HEK293 (cell line): ENCODE results near the gene KLF7.

Experiments
- CTCF ChIA-PET: fragments of 350-600 bp; formaldehyde crosslinking; extraction: SDS; loops from one replicate; lab custom pipeline; 2021; ENCODE audit warnings: antibody characterized with exemption; lab: Yijun Ruan, JAX
- POLR2A ChIA-PET: fragments of 300-600 bp; formaldehyde crosslinking; extraction: SDS; loops from one replicate; lab custom pipeline; 2020; ENCODE audit warnings: antibody characterized with exemption, inconsistent platforms; lab: Yijun Ruan, JAX
- H3K27ac ChIP-seq: fragments of 200-500 bp; sonication (Bioruptor generic); 2 replicates; pipeline ENCODE4 v1.5.1; 2014; ENCODE audit warnings: low read depth, low read length, control low read depth, inconsistent platforms; ENCODE audit errors: extremely low read depth
- H3K36me3 ChIP-seq, 2 experiments: fragments of 200-500 bp in 1 of 2; sonication (Bioruptor generic) in 1 of 2; 1 replicate in 1 of 2; 2 replicates in 1 of 2; pipeline ENCODE4 v1.5.1; 2014 to 2017; ENCODE audit warnings: inconsistent platforms in 2 of 2, low read length in 2 of 2; ENCODE audit not compliant: control insufficient read depth in 2 of 2, insufficient read depth in 1 of 2
- H3K4me1 ChIP-seq: fragments of 200-500 bp; sonication (Bioruptor generic); 2 replicates; pipeline ENCODE4 v1.5.1; 2014; ENCODE audit warnings: mild to moderate bottlenecking, low read length, inconsistent platforms; ENCODE audit not compliant: control insufficient read depth, insufficient read depth
- H3K4me3 ChIP-seq: 2 replicates; pipeline ENCODE4 v1.5.1; 2011; ENCODE audit warnings: low read depth, mild to moderate bottlenecking, control low read depth, low read length, moderate library complexity
- H3K9me3 ChIP-seq: fragments of 200-500 bp; sonication (Bioruptor generic); 2 replicates; pipeline ENCODE4 v1.5.1; 2014; ENCODE audit warnings: low read depth, low read length, inconsistent platforms; ENCODE audit not compliant: control insufficient read depth, insufficient read depth
- HOXD13 ChIP-seq: sonication (generic); formaldehyde crosslinking; IDR thresholded peaks from 2 replicates; pipeline ENCODE4 v1.8.0; 2022; ENCODE audit warnings: missing genetic modification reagents, borderline replicate concordance
- IKZF3 ChIP-seq: fragments of 450-650 bp; IDR thresholded peaks from 2 replicates; pipeline ENCODE4 v1.5.0; 2018; ENCODE audit warnings: missing biosample characterization, mild to moderate bottlenecking, missing genetic modification characterization, moderate library complexity
- KLF8 ChIP-seq: fragments of 450-650 bp; formaldehyde crosslinking; IDR thresholded peaks from 2 replicates; pipeline ENCODE4 v1.5.1; 2016; ENCODE audit warnings: missing biosample characterization, missing genetic modification characterization
- ZBTB20 ChIP-seq: fragments of 450-650 bp; formaldehyde crosslinking; IDR thresholded peaks from 2 replicates; pipeline ENCODE4 v1.5.1; 2016; ENCODE audit warnings: missing biosample characterization, missing genetic modification characterization
- ZBTB21 ChIP-seq: fragments of 450-650 bp; formaldehyde crosslinking; IDR thresholded peaks from 2 replicates; pipeline ENCODE4 v1.5.1; 2017; ENCODE audit warnings: missing biosample characterization, missing genetic modification characterization
- ZFHX2 ChIP-seq: fragments of 450-650 bp; formaldehyde crosslinking; conservative IDR thresholded peaks from 2 replicates; pipeline ENCODE4 v1.5.1; 2016; ENCODE audit warnings: missing biosample characterization, missing genetic modification characterization
- ZIC2 ChIP-seq: fragments of 450-650 bp; formaldehyde crosslinking; IDR thresholded peaks from 2 replicates; pipeline ENCODE4 v1.5.1; 2016; ENCODE audit warnings: missing biosample characterization, missing genetic modification characterization
- ZNF114 ChIP-seq: fragments of 450-650 bp; formaldehyde crosslinking; IDR thresholded peaks from 2 replicates; pipeline ENCODE4 v1.5.0; 2017; ENCODE audit warnings: missing biosample characterization, missing genetic modification characterization
- ZNF121 ChIP-seq: fragments of 450-650 bp; formaldehyde crosslinking; IDR thresholded peaks from 2 replicates; pipeline ENCODE4 v1.5.1; 2016; ENCODE audit warnings: missing biosample characterization, missing genetic modification characterization
- ZNF132 ChIP-seq: fragments of 450-650 bp; formaldehyde crosslinking; IDR thresholded peaks from 2 replicates; pipeline ENCODE4 v1.5.1; 2017; ENCODE audit warnings: missing biosample characterization, missing genetic modification characterization, borderline replicate concordance
- ZNF138 ChIP-seq: fragments of 450-650 bp; formaldehyde crosslinking; IDR thresholded peaks from 2 replicates; pipeline ENCODE4 v1.5.1; 2016; ENCODE audit warnings: missing biosample characterization, missing genetic modification characterization, borderline replicate concordance
- ZNF24 ChIP-seq: fragments of 450-650 bp; formaldehyde crosslinking; IDR thresholded peaks from 2 replicates; pipeline ENCODE4 v1.5.1; 2016; ENCODE audit warnings: missing biosample characterization, missing genetic modification characterization
- ZNF394 ChIP-seq: fragments of 450-650 bp; formaldehyde crosslinking; IDR thresholded peaks from 2 replicates; pipeline ENCODE4 v1.5.1; 2016; ENCODE audit warnings: missing biosample characterization, missing genetic modification characterization, mild to moderate bottlenecking, moderate library complexity, borderline replicate concordance
- ZNF433 ChIP-seq: fragments of 450-650 bp; formaldehyde crosslinking; IDR thresholded peaks from 2 replicates; pipeline ENCODE4 v1.5.1; 2016; ENCODE audit warnings: missing biosample characterization, missing genetic modification characterization, low read depth
- ZNF501 ChIP-seq: fragments of 450-650 bp; formaldehyde crosslinking; IDR thresholded peaks from 2 replicates; pipeline ENCODE4 v1.5.1; 2016; ENCODE audit warnings: missing biosample characterization, missing genetic modification characterization
- ZNF510 ChIP-seq: fragments of 450-650 bp; formaldehyde crosslinking; IDR thresholded peaks from 2 replicates; pipeline ENCODE4 v1.5.1; 2018; ENCODE audit warnings: mild to moderate bottlenecking, missing genetic modification characterization, missing biosample characterization; ENCODE audit not compliant: insufficient replicate concordance
- ZNF544 ChIP-seq: fragments of 450-650 bp; formaldehyde crosslinking; IDR thresholded peaks from 2 replicates; pipeline ENCODE4 v1.5.0; 2017; ENCODE audit warnings: missing biosample characterization, missing genetic modification characterization
- ZNF76 ChIP-seq: fragments of 450-650 bp; formaldehyde crosslinking; IDR thresholded peaks from 2 replicates; pipeline ENCODE4; 2016; ENCODE audit warnings: low read depth, missing biosample characterization, missing genetic modification characterization, borderline replicate concordance
- TF ChIP-seq, protein P1 (sequence below): fragments of 450-650 bp; formaldehyde crosslinking; IDR thresholded peaks from 2 replicates; pipeline ENCODE4 v1.5.0; 2017; ENCODE audit warnings: missing biosample characterization, missing genetic modification characterization, borderline replicate concordance
- TF ChIP-seq, protein P2 (sequence below): fragments of 450-650 bp; formaldehyde crosslinking; IDR thresholded peaks from 2 replicates; pipeline ENCODE4 v1.5.1; 2017; ENCODE audit warnings: missing biosample characterization, missing genetic modification characterization
- TF ChIP-seq, protein P3 (sequence below): fragments of 450-650 bp; formaldehyde crosslinking; IDR thresholded peaks from 2 replicates; pipeline ENCODE4 v1.5.1; 2017; ENCODE audit warnings: missing biosample characterization, missing genetic modification characterization
- TF ChIP-seq, protein P4 (sequence below): fragments of 450-650 bp; formaldehyde crosslinking; IDR thresholded peaks from 2 replicates; pipeline ENCODE4 v1.5.1; 2017; ENCODE audit warnings: missing biosample characterization, missing genetic modification characterization
- TF ChIP-seq, protein P5 (sequence below): fragments of 450-650 bp; formaldehyde crosslinking; IDR thresholded peaks from 2 replicates; pipeline ENCODE4 v1.5.1; 2016; ENCODE audit warnings: missing biosample characterization, missing genetic modification characterization
- TF ChIP-seq, protein P6 (sequence below): fragments of 450-650 bp; formaldehyde crosslinking; IDR thresholded peaks from 2 replicates; pipeline ENCODE4 v1.5.1; 2016; ENCODE audit warnings: missing biosample characterization, missing genetic modification characterization

Gene KLF7

DNA sequence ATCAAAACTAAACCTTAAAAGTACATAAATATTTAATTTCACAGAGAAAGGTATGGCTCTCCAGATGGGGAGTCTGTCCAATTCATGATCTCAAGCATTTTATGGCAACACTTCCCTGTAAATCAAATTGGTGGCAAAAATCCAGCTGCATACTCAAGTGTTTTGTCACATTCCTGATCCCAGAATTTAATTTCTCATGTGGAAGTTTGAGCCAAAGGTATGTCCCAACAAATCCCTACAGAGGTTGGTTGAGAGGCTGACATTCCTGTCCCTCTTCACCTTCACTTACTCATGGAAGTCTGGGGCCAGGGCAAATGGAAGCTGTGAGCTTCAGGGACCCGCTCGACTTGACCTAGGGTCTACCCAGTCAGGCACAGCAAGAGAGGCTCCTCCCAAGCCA is 17.7 kb downstream of the KLF7 start:
- no peaks in the 10 kb centered on the region for H3K9me3 ChIP-seq
- no peaks in the 10 kb centered on the region; the same call in 1 of the 2 replicates for H3K4me1 ChIP-seq
- TF ChIP-seq ZNF544 (no peak), ZNF394 (tag by site-specific recombination) (no peak), ZNF510 (tag by site-specific recombination) (no peak), ZBTB21 (no peak), ZNF76 (tag by site-specific recombination) (no peak), ZFHX2 (tag by site-specific recombination) (no peak), ZNF132 (tag by site-specific recombination) (no peak), ZNF121 (tag by site-specific recombination) (no peak), KLF8 (tag by site-specific recombination) (no peak), ZBTB20 (no peak)
- TF ChIP-seq, protein P1, sequence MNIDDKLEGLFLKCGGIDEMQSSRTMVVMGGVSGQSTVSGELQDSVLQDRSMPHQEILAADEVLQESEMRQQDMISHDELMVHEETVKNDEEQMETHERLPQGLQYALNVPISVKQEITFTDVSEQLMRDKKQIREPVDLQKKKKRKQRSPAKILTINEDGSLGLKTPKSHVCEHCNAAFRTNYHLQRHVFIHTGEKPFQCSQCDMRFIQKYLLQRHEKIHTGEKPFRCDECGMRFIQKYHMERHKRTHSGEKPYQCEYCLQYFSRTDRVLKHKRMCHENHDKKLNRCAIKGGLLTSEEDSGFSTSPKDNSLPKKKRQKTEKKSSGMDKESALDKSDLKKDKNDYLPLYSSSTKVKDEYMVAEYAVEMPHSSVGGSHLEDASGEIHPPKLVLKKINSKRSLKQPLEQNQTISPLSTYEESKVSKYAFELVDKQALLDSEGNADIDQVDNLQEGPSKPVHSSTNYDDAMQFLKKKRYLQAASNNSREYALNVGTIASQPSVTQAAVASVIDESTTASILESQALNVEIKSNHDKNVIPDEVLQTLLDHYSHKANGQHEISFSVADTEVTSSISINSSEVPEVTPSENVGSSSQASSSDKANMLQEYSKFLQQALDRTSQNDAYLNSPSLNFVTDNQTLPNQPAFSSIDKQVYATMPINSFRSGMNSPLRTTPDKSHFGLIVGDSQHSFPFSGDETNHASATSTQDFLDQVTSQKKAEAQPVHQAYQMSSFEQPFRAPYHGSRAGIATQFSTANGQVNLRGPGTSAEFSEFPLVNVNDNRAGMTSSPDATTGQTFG (tag by site-specific recombination): no peak
- TF ChIP-seq, protein P2, sequence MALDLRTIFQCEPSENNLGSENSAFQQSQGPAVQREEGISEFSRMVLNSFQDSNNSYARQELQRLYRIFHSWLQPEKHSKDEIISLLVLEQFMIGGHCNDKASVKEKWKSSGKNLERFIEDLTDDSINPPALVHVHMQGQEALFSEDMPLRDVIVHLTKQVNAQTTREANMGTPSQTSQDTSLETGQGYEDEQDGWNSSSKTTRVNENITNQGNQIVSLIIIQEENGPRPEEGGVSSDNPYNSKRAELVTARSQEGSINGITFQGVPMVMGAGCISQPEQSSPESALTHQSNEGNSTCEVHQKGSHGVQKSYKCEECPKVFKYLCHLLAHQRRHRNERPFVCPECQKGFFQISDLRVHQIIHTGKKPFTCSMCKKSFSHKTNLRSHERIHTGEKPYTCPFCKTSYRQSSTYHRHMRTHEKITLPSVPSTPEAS: no peak
- TF ChIP-seq, protein P3, sequence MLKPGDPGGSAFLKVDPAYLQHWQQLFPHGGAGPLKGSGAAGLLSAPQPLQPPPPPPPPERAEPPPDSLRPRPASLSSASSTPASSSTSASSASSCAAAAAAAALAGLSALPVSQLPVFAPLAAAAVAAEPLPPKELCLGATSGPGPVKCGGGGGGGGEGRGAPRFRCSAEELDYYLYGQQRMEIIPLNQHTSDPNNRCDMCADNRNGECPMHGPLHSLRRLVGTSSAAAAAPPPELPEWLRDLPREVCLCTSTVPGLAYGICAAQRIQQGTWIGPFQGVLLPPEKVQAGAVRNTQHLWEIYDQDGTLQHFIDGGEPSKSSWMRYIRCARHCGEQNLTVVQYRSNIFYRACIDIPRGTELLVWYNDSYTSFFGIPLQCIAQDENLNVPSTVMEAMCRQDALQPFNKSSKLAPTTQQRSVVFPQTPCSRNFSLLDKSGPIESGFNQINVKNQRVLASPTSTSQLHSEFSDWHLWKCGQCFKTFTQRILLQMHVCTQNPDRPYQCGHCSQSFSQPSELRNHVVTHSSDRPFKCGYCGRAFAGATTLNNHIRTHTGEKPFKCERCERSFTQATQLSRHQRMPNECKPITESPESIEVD (tag by site-specific recombination): no peak
- TF ChIP-seq, protein P4, sequence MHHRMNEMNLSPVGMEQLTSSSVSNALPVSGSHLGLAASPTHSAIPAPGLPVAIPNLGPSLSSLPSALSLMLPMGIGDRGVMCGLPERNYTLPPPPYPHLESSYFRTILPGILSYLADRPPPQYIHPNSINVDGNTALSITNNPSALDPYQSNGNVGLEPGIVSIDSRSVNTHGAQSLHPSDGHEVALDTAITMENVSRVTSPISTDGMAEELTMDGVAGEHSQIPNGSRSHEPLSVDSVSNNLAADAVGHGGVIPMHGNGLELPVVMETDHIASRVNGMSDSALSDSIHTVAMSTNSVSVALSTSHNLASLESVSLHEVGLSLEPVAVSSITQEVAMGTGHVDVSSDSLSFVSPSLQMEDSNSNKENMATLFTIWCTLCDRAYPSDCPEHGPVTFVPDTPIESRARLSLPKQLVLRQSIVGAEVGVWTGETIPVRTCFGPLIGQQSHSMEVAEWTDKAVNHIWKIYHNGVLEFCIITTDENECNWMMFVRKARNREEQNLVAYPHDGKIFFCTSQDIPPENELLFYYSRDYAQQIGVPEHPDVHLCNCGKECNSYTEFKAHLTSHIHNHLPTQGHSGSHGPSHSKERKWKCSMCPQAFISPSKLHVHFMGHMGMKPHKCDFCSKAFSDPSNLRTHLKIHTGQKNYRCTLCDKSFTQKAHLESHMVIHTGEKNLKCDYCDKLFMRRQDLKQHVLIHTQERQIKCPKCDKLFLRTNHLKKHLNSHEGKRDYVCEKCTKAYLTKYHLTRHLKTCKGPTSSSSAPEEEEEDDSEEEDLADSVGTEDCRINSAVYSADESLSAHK: no peak
- no peak overlapping the region for H3K4me3 ChIP-seq
- ChIA-PET POLR2A (interaction anchor here (1.0 kb wide), 1 partner anchor 18 kb away, joined by 3 read pairs; the partner anchor contains the start of gene KLF7), CTCF (no interaction called here)
- no peak overlapping the region for H3K27ac ChIP-seq
- no peaks in the 10 kb centered on the region for H3K36me3 ChIP-seq

DNA sequence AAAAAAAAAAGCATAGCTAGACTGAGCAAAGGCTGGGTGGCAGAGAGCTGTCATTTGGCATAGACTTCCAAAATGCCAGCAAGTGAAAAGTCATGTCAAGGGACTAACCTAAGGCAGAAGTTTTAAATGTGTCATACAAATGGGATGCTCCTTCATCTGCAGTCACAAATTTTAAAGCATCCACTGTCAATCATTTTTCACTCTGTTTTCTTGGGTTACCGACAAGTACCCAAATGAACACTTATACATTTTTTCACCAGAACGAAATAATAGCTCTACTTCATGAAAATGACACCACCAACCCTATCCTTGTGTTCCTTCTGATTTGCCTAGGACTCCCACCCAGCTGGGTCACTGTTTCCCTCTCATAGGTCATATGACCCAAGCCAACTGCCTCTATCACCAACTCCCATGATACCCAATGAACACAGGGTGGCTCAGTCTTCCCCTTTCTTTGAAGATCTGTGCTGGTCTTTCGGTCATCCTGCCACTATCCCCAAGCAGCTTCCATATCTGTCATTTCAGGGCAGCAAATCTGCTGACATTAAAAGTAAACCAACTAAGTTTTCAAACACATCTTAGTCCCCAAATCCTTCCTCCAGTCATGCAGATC is 21.5 kb downstream of the KLF7 start:
- H3K4me1 ChIP-seq: no peaks in the 10 kb centered on the region
- no peak overlapping the region for H3K4me3 ChIP-seq
- H3K36me3 ChIP-seq: no peaks in the 10 kb centered on the region
- no peaks in the 10 kb centered on the region for H3K9me3 ChIP-seq
- H3K27ac ChIP-seq: no peak overlapping the region
- POLR2A ChIA-PET: no interaction called here
- CTCF ChIA-PET: no interaction called here
- TF ChIP-seq IKZF3 (tag by site-specific recombination) (no peak), ZNF76 (tag by site-specific recombination) (no peak), ZNF121 (tag by site-specific recombination) (no peak), ZNF544 (no peak), ZNF433 (tag by site-specific recombination) (no peak), HOXD13 (CRISPR knock-in tag) (no peak), ZNF138 (tag by site-specific recombination) (no peak), ZNF501 (tag by site-specific recombination) (no peak), ZBTB21 (no peak), ZNF24 (tag by site-specific recombination) (no peak), ZIC2 (tag by site-specific recombination) (no peak), ZNF114 (tag by site-specific recombination) (no peak)
- TF ChIP-seq, protein P5, sequence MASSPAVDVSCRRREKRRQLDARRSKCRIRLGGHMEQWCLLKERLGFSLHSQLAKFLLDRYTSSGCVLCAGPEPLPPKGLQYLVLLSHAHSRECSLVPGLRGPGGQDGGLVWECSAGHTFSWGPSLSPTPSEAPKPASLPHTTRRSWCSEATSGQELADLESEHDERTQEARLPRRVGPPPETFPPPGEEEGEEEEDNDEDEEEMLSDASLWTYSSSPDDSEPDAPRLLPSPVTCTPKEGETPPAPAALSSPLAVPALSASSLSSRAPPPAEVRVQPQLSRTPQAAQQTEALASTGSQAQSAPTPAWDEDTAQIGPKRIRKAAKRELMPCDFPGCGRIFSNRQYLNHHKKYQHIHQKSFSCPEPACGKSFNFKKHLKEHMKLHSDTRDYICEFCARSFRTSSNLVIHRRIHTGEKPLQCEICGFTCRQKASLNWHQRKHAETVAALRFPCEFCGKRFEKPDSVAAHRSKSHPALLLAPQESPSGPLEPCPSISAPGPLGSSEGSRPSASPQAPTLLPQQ (tag by site-specific recombination): no peak
- TF ChIP-seq, protein P6, sequence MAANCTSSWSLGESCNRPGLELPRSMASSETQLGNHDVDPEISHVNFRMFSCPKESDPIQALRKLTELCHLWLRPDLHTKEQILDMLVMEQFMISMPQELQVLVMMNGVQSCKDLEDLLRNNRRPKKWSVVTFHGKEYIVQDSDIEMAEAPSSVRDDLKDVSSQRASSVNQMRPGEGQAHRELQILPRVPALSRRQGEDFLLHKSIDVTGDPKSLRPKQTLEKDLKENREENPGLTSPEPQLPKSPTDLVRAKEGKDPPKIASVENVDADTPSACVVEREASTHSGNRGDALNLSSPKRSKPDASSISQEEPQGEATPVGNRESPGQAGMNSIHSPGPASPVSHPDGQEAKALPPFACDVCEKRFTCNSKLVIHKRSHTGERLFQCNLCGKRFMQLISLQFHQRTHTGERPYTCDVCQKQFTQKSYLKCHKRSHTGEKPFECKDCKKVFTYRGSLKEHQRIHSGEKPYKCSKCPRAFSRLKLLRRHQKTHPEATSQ (tag by site-specific recombination): no peak
